Activated CD8-positive, alpha-beta memory T cell treated with anti-CD3 and anti-CD28 coated beads, Interleukin-2, amount 10 ng/mL, durations not matched to agents 7 days and 5 days (primary cell): Measurements from ENCODE around the gene KDM2B. TPM values are rescaled to one million over a fixed set of nuclear protein-coding genes. Genes with fewer than 3 reads are reported as not detected.
A peak's percentile ranks its signal among the peaks of the same experiment; 100 is the strongest.

Source experiments
- ATAC-seq: fragments of 150-1000 bp; cut with Tn5 transposase; one replicate; pipeline ENCODE4 v1.10.0; 2021; ENCODE audit warnings: moderate library complexity
- CTCF ChIA-PET: fragments of 350-600 bp; sonication (Branson Sonifier 250); formaldehyde crosslinking; loops from one replicate; lab custom pipeline; 2021; ENCODE audit warnings: antibody characterized with exemption; lab: Charles Lee
- DNase-seq: peaks from one replicate; pipeline ENCODE4 v3.0.0-alpha.2; 2020
- H3K27ac Mint-ChIP-seq: one replicate; pipeline ENCODE4 v1.8.0; 2021; ENCODE audit warnings: mild to moderate bottlenecking, mixed read lengths
- H3K27me3 Mint-ChIP-seq: one replicate; pipeline ENCODE4 v1.8.0; 2021; ENCODE audit warnings: mixed read lengths
- H3K36me3 Mint-ChIP-seq: one replicate; pipeline ENCODE4 v1.8.0; 2021; ENCODE audit warnings: mild to moderate bottlenecking, mixed read lengths
- H3K4me1 Mint-ChIP-seq: one replicate; pipeline ENCODE4 v1.8.0; 2021; ENCODE audit warnings: mixed read lengths
- H3K4me3 Mint-ChIP-seq: one replicate; pipeline ENCODE4 v1.8.0; 2021; ENCODE audit warnings: mild to moderate bottlenecking, moderate library complexity, mixed read lengths
- H3K9me3 Mint-ChIP-seq: one replicate; pipeline ENCODE4 v1.8.0; 2022; ENCODE audit warnings: low read depth, mixed read lengths
- total RNA-seq, 2 experiments: library from RNA; stranded (reverse); gene quantifications; one replicate each; pipeline ENCODE4 v1.2.3, GENCODE V29; 2021

Gene KDM2B
- total RNA-seq, 2 experiments from 2014 or later = 63.8 to 64.8 TPM

GRCh38 chr12:121568971-121569751, 11.7 kb downstream of the KDM2B start:
- no peak overlapping the region for H3K27ac Mint-ChIP-seq

GRCh38 chr12:121568518-121568917, 12.3 kb downstream of the KDM2B start:
- peaks cover 3% of the 10 kb centered on the region for H3K4me1 Mint-ChIP-seq
- H3K36me3 Mint-ChIP-seq = peaks cover 13% of the 10 kb centered on the region
- no peak for DNase-seq
- no peak for ATAC-seq
- H3K27ac Mint-ChIP-seq = no peak overlapping the region
- CTCF ChIA-PET = interaction anchor here (1.1 to 1.7 kb wide), 2 partner anchors 9 to 56 kb away, joined by 3 read pairs; no protein-coding TSS in a partner anchor
- no peak overlapping the region for H3K4me3 Mint-ChIP-seq
- H3K9me3 Mint-ChIP-seq = no peaks in the 10 kb centered on the region
- no peaks in the 10 kb centered on the region for H3K27me3 Mint-ChIP-seq

More at GRCh38 chr12:121568971-121569751, 11.7 kb downstream of the KDM2B start:
- no peaks in the 10 kb centered on the region for H3K9me3 Mint-ChIP-seq
- H3K36me3 Mint-ChIP-seq = peaks cover 13% of the 10 kb centered on the region
- ATAC-seq = no peak
- DNase-seq = no peak
- H3K4me3 Mint-ChIP-seq = no peak overlapping the region
- CTCF ChIA-PET = interaction anchor here (1.1 to 1.7 kb wide), 2 partner anchors 10 to 56 kb away, joined by 3 read pairs; no protein-coding TSS in a partner anchor
- H3K27me3 Mint-ChIP-seq = no peaks in the 10 kb centered on the region
- peaks cover 3% of the 10 kb centered on the region for H3K4me1 Mint-ChIP-seq

- peaks cover 8% of the 10 kb centered on the region for H3K4me1 Mint-ChIP-seq
- CTCF ChIA-PET = interaction anchor here (0.7 to 1.5 kb wide), 3 partner anchors 13 to 296 kb away, joined by 3 to 4 read pairs (median 3); no protein-coding TSS in a partner anchor
- H3K4me3 Mint-ChIP-seq = no peak overlapping the region
- no peaks in the 10 kb centered on the region for H3K27me3 Mint-ChIP-seq
- H3K9me3 Mint-ChIP-seq = no peaks in the 10 kb centered on the region
- no peak overlapping the region for H3K27ac Mint-ChIP-seq
- peaks cover 4% of the 10 kb centered on the region for H3K36me3 Mint-ChIP-seq
- ATAC-seq = no peak
- DNase-seq = no peak
Measured at GRCh38 chr12:121565076-121565475, 15.7 kb downstream of the KDM2B start.

GRCh38 chr12:121562488-121562887, 18.3 kb downstream of the KDM2B start:
- Mint-ChIP-seq H3K36me3 (peaks cover 1% of the 10 kb centered on the region), H3K4me1 (peaks cover 14% of the 10 kb centered on the region), H3K27ac (no peak overlapping the region), H3K9me3 (no peaks in the 10 kb centered on the region), H3K4me3 (no peak overlapping the region), H3K27me3 (no peaks in the 10 kb centered on the region)
- no peak for DNase-seq
- CTCF ChIA-PET = no interaction called here
- no peak for ATAC-seq

- no peak overlapping the region for H3K4me3 Mint-ChIP-seq
- H3K4me1 Mint-ChIP-seq = peaks cover 18% of the 10 kb centered on the region
Measured at GRCh38 chr12:121561009-121561395, 19.8 kb downstream of the KDM2B start.

GRCh38 chr12:121560392-121561008, 20.3 kb downstream of the KDM2B start:
- Mint-ChIP-seq H3K27ac (no peak overlapping the region), H3K4me3 (no peak overlapping the region), H3K4me1 (peaks cover 18% of the 10 kb centered on the region), H3K36me3 (peaks cover 3% of the 10 kb centered on the region), H3K27me3 (no peaks in the 10 kb centered on the region), H3K9me3 (no peaks in the 10 kb centered on the region)
- DNase-seq (no peak), ATAC-seq (no peak)
- CTCF ChIA-PET = interaction anchor here (0.6 to 1.5 kb wide), 2 partner anchors 8 to 143 kb away, joined by 3 to 4 read pairs; no protein-coding TSS in a partner anchor

More at GRCh38 chr12:121561009-121561395, 19.8 kb downstream of the KDM2B start:
- CTCF ChIA-PET = interaction anchor here (0.6 to 1.5 kb wide), 2 partner anchors 8 to 143 kb away, joined by 3 to 4 read pairs; no protein-coding TSS in a partner anchor
- Mint-ChIP-seq H3K27me3 (no peaks in the 10 kb centered on the region), H3K9me3 (no peaks in the 10 kb centered on the region), H3K36me3 (peaks cover 3% of the 10 kb centered on the region), H3K27ac (no peak overlapping the region)
- ATAC-seq (no peak), DNase-seq (no peak)

- Mint-ChIP-seq H3K27me3 (no peaks in the 10 kb centered on the region), H3K9me3 (no peaks in the 10 kb centered on the region), H3K27ac (peak overlapping the region; percentile 8), H3K4me1 (peaks cover 18% of the 10 kb centered on the region), H3K4me3 (no peak overlapping the region), H3K36me3 (peaks cover 3% of the 10 kb centered on the region)
- CTCF ChIA-PET = interaction anchor here (0.6 kb wide), 2 partner anchors 10 to 55 kb away, joined by 3 read pairs; no protein-coding TSS in a partner anchor
- ATAC-seq = no peak
- no peak for DNase-seq
Measured at GRCh38 chr12:121558956-121559355, 21.9 kb downstream of the KDM2B start.

- DNase-seq (no peak), ATAC-seq (no peak)
- Mint-ChIP-seq H3K27ac (no peak overlapping the region), H3K36me3 (peaks cover 6% of the 10 kb centered on the region), H3K4me1 (peaks cover 13% of the 10 kb centered on the region), H3K27me3 (no peaks in the 10 kb centered on the region), H3K4me3 (no peak overlapping the region), H3K9me3 (no peaks in the 10 kb centered on the region)
- CTCF ChIA-PET = interaction anchor here (0.6 to 7.2 kb wide), 10 partner anchors 51 to 251 kb away, joined by 3 to 111 read pairs (median 14); partner anchors contain the start of genes MORN3, ORAI1 and RHOF
Measured at GRCh38 chr12:121550974-121551634, 29.7 kb downstream of the KDM2B start.

- no peak overlapping the region for H3K27ac Mint-ChIP-seq
- no peak overlapping the region for H3K4me3 Mint-ChIP-seq
- no peak for ATAC-seq
- no peaks in the 10 kb centered on the region for H3K9me3 Mint-ChIP-seq
- CTCF ChIA-PET = interaction anchor here (1.2 to 1.3 kb wide), 2 partner anchors 76 to 134 kb away, joined by 3 to 4 read pairs; no protein-coding TSS in a partner anchor
- H3K36me3 Mint-ChIP-seq = peaks cover 6% of the 10 kb centered on the region
- no peaks in the 10 kb centered on the region for H3K27me3 Mint-ChIP-seq
- peaks cover 13% of the 10 kb centered on the region for H3K4me1 Mint-ChIP-seq
- no peak for DNase-seq
Measured at GRCh38 chr12:121549075-121549474, 31.7 kb downstream of the KDM2B start.

GRCh38 chr12:121545480-121545879, 35.3 kb downstream of the KDM2B start:
- no peaks in the 10 kb centered on the region for H3K9me3 Mint-ChIP-seq
- peaks cover 6% of the 10 kb centered on the region for H3K36me3 Mint-ChIP-seq
- CTCF ChIA-PET = interaction anchor here (0.6 to 1.2 kb wide), 2 partner anchors 12 to 1079 kb away, joined by 3 read pairs; no protein-coding TSS in a partner anchor
- peaks cover 16% of the 10 kb centered on the region for H3K4me1 Mint-ChIP-seq
- DNase-seq (no peak), ATAC-seq (no peak)
- no peak overlapping the region for H3K27ac Mint-ChIP-seq
- no peaks in the 10 kb centered on the region for H3K27me3 Mint-ChIP-seq
- H3K4me3 Mint-ChIP-seq = no peak overlapping the region

GRCh38 chr12:121543786-121544185, 37.0 kb downstream of the KDM2B start:
- Mint-ChIP-seq H3K36me3 (peaks cover 5% of the 10 kb centered on the region), H3K9me3 (no peaks in the 10 kb centered on the region), H3K27ac (no peak overlapping the region), H3K4me3 (no peak overlapping the region), H3K27me3 (no peaks in the 10 kb centered on the region), H3K4me1 (peaks cover 18% of the 10 kb centered on the region)
- CTCF ChIA-PET = interaction anchor here (0.7 to 1.8 kb wide), 4 partner anchors 9 to 191 kb away, joined by 3 to 8 read pairs (median 3); no protein-coding TSS in a partner anchor
- ATAC-seq = no peak
- DNase-seq = no peak

- Mint-ChIP-seq H3K27me3 (no peaks in the 10 kb centered on the region), H3K9me3 (no peaks in the 10 kb centered on the region), H3K27ac (peak overlapping the region; percentile 8), H3K4me3 (no peak overlapping the region), H3K4me1 (peaks cover 47% of the 10 kb centered on the region), H3K36me3 (peaks cover 3% of the 10 kb centered on the region)
- DNase-seq = no peak
- no peak for ATAC-seq
- CTCF ChIA-PET = interaction anchor here (0.9 to 2.5 kb wide), 3 partner anchors 13 to 97 kb away, joined by 3 to 9 read pairs (median 4); no protein-coding TSS in a partner anchor
Measured at GRCh38 chr12:121539908-121540307, 40.9 kb downstream of the KDM2B start.
